ENCODE measurements around the gene WDR26. TPM values are rescaled to one million over a fixed set of nuclear protein-coding genes. Genes with fewer than 3 reads are reported as not detected.
"Not testable (repeated sequence)": the region's sequence is repeated elsewhere in the genome, so short reads cannot be mapped to it uniquely, and the experiment has no call there.

The WDR26 gene
- total RNA-seq, 2 donors from 2014 or later, result 157 to 176 TPM

- peak overlapping the region; percentile 84 for H3K4me3 Mint-ChIP-seq
- H3K27ac Mint-ChIP-seq, result not testable (repeated sequence)
These were observed 93.9 kb downstream of the WDR26 start for GRCh38 chr1:224340453-224341384.

GRCh38 chr1:224339442-224340033, 95.1 kb downstream of the WDR26 start:
- no peak overlapping the region for H3K27ac Mint-ChIP-seq
- no peak for ATAC-seq

More at GRCh38 chr1:224340453-224341384, 93.9 kb downstream of the WDR26 start:
- H3K36me3 Mint-ChIP-seq (ENCODE audit: low read depth); H3K27me3 Mint-ChIP-seq; H3K4me1 Mint-ChIP-seq; H3K9me3 ChIP-seq (ENCODE audit: control insufficient read depth, low read length, poor library complexity, severe bottlenecking): not testable (repeated sequence)
- ATAC-seq (peak; percentile 87), DNase-seq (peak in 1 of 3 donors; percentile 15)

GRCh38 chr1:224338150-224338838, 96.3 kb downstream of the WDR26 start:
- peaks cover 6% of the 10 kb centered on the region for H3K36me3 Mint-ChIP-seq (ENCODE audit: low read depth)
- H3K27me3 Mint-ChIP-seq, result no peaks in the 10 kb centered on the region
- H3K4me3 Mint-ChIP-seq, result no peak overlapping the region
- H3K27ac Mint-ChIP-seq, result no peak overlapping the region
- H3K9me3 ChIP-seq (ENCODE audit: control insufficient read depth, low read length, poor library complexity, severe bottlenecking), result no peaks in the 10 kb centered on the region
- H3K4me1 Mint-ChIP-seq, result peaks cover 11% of the 10 kb centered on the region
- ATAC-seq (no peak), DNase-seq (no peak)

More at GRCh38 chr1:224339442-224340033, 95.1 kb downstream of the WDR26 start:
- H3K4me1 Mint-ChIP-seq, result peaks cover 4% of the 10 kb centered on the region
- H3K9me3 ChIP-seq (ENCODE audit: control insufficient read depth, low read length, poor library complexity, severe bottlenecking), result peaks cover 3% of the 10 kb centered on the region
- peaks cover 8% of the 10 kb centered on the region for H3K36me3 Mint-ChIP-seq (ENCODE audit: low read depth)
- no peaks in the 10 kb centered on the region for H3K27me3 Mint-ChIP-seq
- no peak overlapping the region for H3K4me3 Mint-ChIP-seq
- DNase-seq, result no peak

Other genes with a start within 250 kb of the WDR26 start
- 10 to 100 TPM; 24.8 to 28.3 TPM for gene NVL, start 104.6 kb downstream of the WDR26 start, total RNA-seq
- gene CNIH4, start 77.9 kb downstream of the WDR26 start, total RNA-seq, result 10 to 100 TPM; 19.1 to 24.1 TPM
- gene CNIH3, start 181.5 kb upstream of the WDR26 start, total RNA-seq, result 1 to 10 TPM; 1.4 to 2.8 TPM